ENCODE data around the gene DMRTA2. TPM values are rescaled to one million over a fixed set of nuclear protein-coding genes. Genes with fewer than 3 reads are reported as not detected.

Gene DMRTA2
- total and polyA plus RNA-seq, 9 of the 15 experiments (the other 6 are each of a cell fraction or from before 2014, with no cell fraction given): not detected

- no peak for TF ChIP-seq ATF1 (CRISPR knock-in tag; IDR thresholded peaks at IDR 0.05)
- TF ChIP-seq ATF1 (tag; IDR thresholded peaks at IDR 0.05): no peak; the same call in 1 of the 2 replicates
- no peak for TF ChIP-seq TAF1 (IDR thresholded peaks at IDR 0.05; ENCODE audit: control insufficient read depth, extremely low read depth, insufficient read depth, low read length, severe bottlenecking)
- peak; percentile 72 for TF ChIP-seq SMC3 (conservative IDR thresholded peaks at IDR 0.05; ENCODE audit: insufficient read depth, low read depth, low read length)
- TF ChIP-seq OTX1 (CRISPR knock-in tag; IDR thresholded peaks at IDR 0.05): no peak
- no peak for TF ChIP-seq MTA1 (IDR thresholded peaks at IDR 0.05; ENCODE audit: borderline replicate concordance)
- TF ChIP-seq FOXJ3 (CRISPR knock-in tag; IDR thresholded peaks at IDR 0.05): no peak
- TF ChIP-seq NFRKB (IDR thresholded peaks at IDR 0.05; ENCODE audit: low read depth): no peak
- no peak for TF ChIP-seq EP300 (IDR thresholded peaks at IDR 0.05; ENCODE audit: low read length)
- TF ChIP-seq PURB (CRISPR knock-in tag; IDR thresholded peaks at IDR 0.05; ENCODE audit: low read depth): no peak
- TF ChIP-seq NR2F6 (CRISPR knock-in tag; IDR thresholded peaks at IDR 0.05): no peak
- no peak for TF ChIP-seq HDGF (IDR thresholded peaks at IDR 0.05)
- peak; percentile 81 to 84 (median 83) for TF ChIP-seq CTCF (IDR thresholded peaks at IDR 0.05 in 2 of 3, conservative IDR thresholded peaks at IDR 0.05 in 1 of 3; ENCODE audit: insufficient read depth in 2 of 3, low read depth in 1 of 3, low read length in 3 of 3)
- TF ChIP-seq ETS2 (tag; IDR thresholded peaks at IDR 0.05; ENCODE audit: borderline replicate concordance, poor library complexity, severe bottlenecking): no peak
- TF ChIP-seq MLLT1 (IDR thresholded peaks at IDR 0.05): peak in 1 of 2 experiments; percentile 21; a peak in 1 of 4 replicates
- TF ChIP-seq NFXL1 (CRISPR knock-in tag; IDR thresholded peaks at IDR 0.05): no peak
- TF ChIP-seq POLR2AphosphoS2 (IDR thresholded peaks at IDR 0.05; ENCODE audit: low read length): no peak
- no peak for TF ChIP-seq E2F6 (IDR thresholded peaks at IDR 0.05; ENCODE audit: borderline replicate concordance in 1 of 2, extremely low read depth in 1 of 2, insufficient read depth in 1 of 2, insufficient read length in 1 of 2, low read depth in 1 of 2, low read length in 1 of 2, poor library complexity in 1 of 2, severe bottlenecking in 1 of 2)
- TF ChIP-seq BHLHE40 (IDR thresholded peaks at IDR 0.05; ENCODE audit: low read length): peak; percentile 28; the same call in 1 of the 2 replicates
- TF ChIP-seq ZC3H4 (CRISPR knock-in tag; IDR thresholded peaks at IDR 0.05; ENCODE audit: borderline replicate concordance): no peak
These were observed 54.9 kb downstream of the DMRTA2 start (continued) for GRCh38 chr1:50368179-50369007.
